HCT116 (cell line): ENCODE data around the gene AHR. TPM values are rescaled to one million over a fixed set of nuclear protein-coding genes. Genes with fewer than 3 reads are reported as not detected.

Experiments used
- ATAC-seq: fragments of 200-7000 bp; cut with Tn5 transposase; 2 replicates; pipeline ENCODE4 v1.9.1; 2020; ENCODE audit warnings: mild to moderate bottlenecking, moderate library complexity
- BruUV-seq: library from RNA; stranded (reverse); fragments of 400-500 nt; replicated peaks from 2 replicates; lab custom pipeline; 2021; lab: Mats Ljungman, UMichigan
- CTCF ChIA-PET: fragments of 300-600 bp; sonication (Branson Sonifier 250); formaldehyde crosslinking; loops from one replicate; lab custom pipeline; 2021; ENCODE audit warnings: antibody characterized with exemption; lab: Charles Lee
- POLR2A ChIA-PET: fragments of 300-600, 350-600 bp; sonication (Branson Sonifier 250); formaldehyde crosslinking; loops from one replicate; lab custom pipeline; 2021; ENCODE audit warnings: antibody characterized with exemption; lab: Charles Lee
- RAD21 ChIA-PET, 2 experiments: fragments of 300-600 bp; sonication (Branson Sonifier 250); formaldehyde crosslinking; loops; one replicate each; lab custom pipeline; 2023; ENCODE audit warnings: low total read pairs in 2 of 2; ENCODE audit not compliant: uncharacterized antibody in 2 of 2, unreplicated experiment in 2 of 2, low non-redundant PET in 1 of 2; lab: Charles Lee
- DNase-seq: peaks from one replicate; pipeline ENCODE4 v3.0.0-alpha.2; 2010; ENCODE audit warnings: low read depth, low spot score
- H2AFZ ChIP-seq: fragments of 200-600 bp; shearing (Covaris generic), sonication (generic); 2 replicates; pipeline ENCODE4 v1.6.1; 2017; ENCODE audit warnings: low read depth, mixed run types, mixed read lengths, antibody characterized with exemption, low read length; ENCODE audit not compliant: poor library complexity, severe bottlenecking
- H3K27ac ChIP-seq: 2 replicates; pipeline ENCODE4 v1.5.1; 2012; ENCODE audit warnings: low read depth, low read length
- H3K27me3 ChIP-seq: fragments of 200-600 bp; sonication (generic); 2 replicates; pipeline ENCODE4 v1.6.1; 2016; ENCODE audit warnings: mixed run types, low read length, mixed read lengths; ENCODE audit not compliant: insufficient read depth
- H3K36me3 ChIP-seq, 2 experiments: fragments of 200-500 bp in 1 of 2; fragments of 200-600 bp in 1 of 2; sonication (Bioruptor generic) in 1 of 2; sonication (generic) in 1 of 2; 2 replicates each; pipeline versions ENCODE4 v1.5.1 to v1.6.1; 2014 to 2016; ENCODE audit warnings: low read length in 2 of 2, inconsistent platforms in 1 of 2, mixed read lengths in 1 of 2, mixed run types in 1 of 2; ENCODE audit not compliant: insufficient read depth in 2 of 2, control insufficient read depth in 1 of 2
- H3K4me1 ChIP-seq, 2 experiments: fragments of 200-600 bp in 1 of 2; sonication (generic) in 1 of 2; 2 replicates each; pipeline versions ENCODE4 v1.5.1 to v1.6.1; 2012 to 2017; ENCODE audit warnings: low read length in 2 of 2, inconsistent platforms in 1 of 2, mild to moderate bottlenecking in 1 of 2, mixed read lengths in 1 of 2, mixed run types in 1 of 2, moderate library complexity in 1 of 2; ENCODE audit not compliant: insufficient read depth in 2 of 2, control insufficient read depth in 1 of 2
- H3K4me2 ChIP-seq: fragments of 200-600 bp; sonication (generic); 2 replicates; pipeline ENCODE4 v1.6.1; 2017; ENCODE audit warnings: mixed run types, low read length, mixed read lengths
- H3K4me3 ChIP-seq, 2 experiments: fragments of 200-600 bp in 1 of 2; sonication (generic) in 1 of 2; replicated peaks in 1 of 2; 2 replicates each; pipeline ENCODE4 v1.5.1; 2011 to 2016; ENCODE audit warnings: low read length in 2 of 2, control low read depth in 1 of 2, low read depth in 1 of 2, mild to moderate bottlenecking in 1 of 2, mixed read lengths in 1 of 2, mixed run types in 1 of 2
- H3K79me2 ChIP-seq: fragments of 200-600 bp; sonication (generic); 2 replicates; pipeline ENCODE4 v1.6.1; 2017; ENCODE audit warnings: mild to moderate bottlenecking, mixed run types, low read length, moderate library complexity, mixed read lengths; ENCODE audit not compliant: insufficient read depth
- H3K9ac ChIP-seq: fragments of 200-600 bp; sonication (generic); 2 replicates; pipeline ENCODE4 v1.6.1; 2016; ENCODE audit warnings: low read length, mixed read lengths
- H3K9me2 ChIP-seq: fragments of 200-600 bp; sonication (generic), shearing (Covaris generic); 2 replicates; pipeline ENCODE4 v1.6.1; 2017; ENCODE audit warnings: mixed run types, mild to moderate bottlenecking, moderate library complexity; ENCODE audit not compliant: insufficient read depth
- H3K9me3 ChIP-seq, 2 experiments: fragments of 200-500 bp in 1 of 2; fragments of 200-600 bp in 1 of 2; sonication (Bioruptor generic) in 1 of 2; sonication (generic) in 1 of 2; 2 replicates each; pipeline ENCODE4 v1.6.1; 2014 to 2017; ENCODE audit warnings: low read length in 2 of 2, mixed read lengths in 2 of 2, inconsistent platforms in 1 of 2, low read depth in 1 of 2, mild to moderate bottlenecking in 1 of 2, mixed run types in 1 of 2, moderate library complexity in 1 of 2; ENCODE audit not compliant: control insufficient read depth in 1 of 2, insufficient read depth in 1 of 2
- H4K20me1 ChIP-seq: fragments of 200-600 bp; sonication (generic), shearing (Covaris generic); 2 replicates; pipeline ENCODE4 v1.6.1; 2017; ENCODE audit warnings: mixed run types, mild to moderate bottlenecking, moderate library complexity; ENCODE audit not compliant: insufficient read depth
- CBX3 ChIP-seq: IDR thresholded peaks from 2 replicates; pipeline ENCODE4 v1.6.1; 2012; ENCODE audit warnings: low read depth
- EGR1 ChIP-seq: IDR thresholded peaks from 2 replicates; pipeline ENCODE4 v1.6.1; 2012; ENCODE audit warnings: low read depth
- EZH2 ChIP-seq: fragments of 200-600 bp; sonication (generic); IDR thresholded peaks from 2 replicates; pipeline ENCODE4 v1.6.1; 2017; ENCODE audit warnings: antibody characterized with exemption, mixed run types
- FOSL1 ChIP-seq: IDR thresholded peaks from 2 replicates; pipeline ENCODE4 v1.6.1; 2012; ENCODE audit warnings: low read depth
- POLR2A ChIP-seq: IDR thresholded peaks from 2 replicates; pipeline ENCODE4 v1.7.0; 2011; ENCODE audit warnings: borderline replicate concordance; ENCODE audit not compliant: insufficient read depth, insufficient read length; ENCODE audit errors: extremely low read depth
- RAD21 ChIP-seq: IDR thresholded peaks from 2 replicates; pipeline ENCODE4 v1.6.1; 2012; ENCODE audit warnings: low read depth, mild to moderate bottlenecking
- SIN3A ChIP-seq: IDR thresholded peaks from 2 replicates; pipeline ENCODE4 v1.6.1; 2012; ENCODE audit warnings: low read depth
- SP1 ChIP-seq: IDR thresholded peaks from 2 replicates; pipeline ENCODE4 v1.6.1; 2012; ENCODE audit warnings: low read depth
- SRF ChIP-seq: IDR thresholded peaks from 2 replicates; pipeline ENCODE4 v1.6.1; 2012; ENCODE audit warnings: low read depth
- TCF7L2 ChIP-seq: IDR thresholded peaks from 2 replicates; pipeline ENCODE4 v1.7.0; 2011; ENCODE audit warnings: borderline replicate concordance, inconsistent platforms; ENCODE audit not compliant: insufficient read depth, insufficient read length; ENCODE audit errors: extremely low read depth
- ZFX ChIP-seq: fragments of 450-650 bp; IDR thresholded peaks from 2 replicates; pipeline ENCODE4 v1.6.1; 2017
- ZNF274 ChIP-seq: fragments of 200-500 bp; sonication (Bioruptor generic); IDR thresholded peaks from 2 replicates; pipeline ENCODE4 v1.6.1; 2014; ENCODE audit warnings: mild to moderate bottlenecking, low read depth, low read length, inconsistent platforms
- intact Hi-C: fragments of 100-400 bp; cut with micrococcal nuclease; formaldehyde crosslinking; loops from 2 replicates; pipeline ENCODE4 v1.10.0; 2022
- total RNA-seq: library from RNA; stranded (reverse); gene quantifications from one replicate; pipeline ENCODE4 v1.2.1, GENCODE V29; 2021; ENCODE audit not compliant: unreplicated experiment
- TF ChIP-seq, protein P1 (sequence below): IDR thresholded peaks from 2 replicates; pipeline ENCODE4 v1.6.1; 2011; ENCODE audit warnings: mild to moderate bottlenecking, low read length, moderate library complexity; ENCODE audit not compliant: insufficient replicate concordance; ENCODE audit errors: extremely low read depth
- TF ChIP-seq, protein P2 (sequence below): IDR thresholded peaks from 2 replicates; pipeline ENCODE4 v1.6.1; 2012; ENCODE audit warnings: low read depth
- TF ChIP-seq, protein P3 (sequence below), 3 experiments: fragments of 200-600 bp in 1 of 3; sonication (generic) in 1 of 3; IDR thresholded peaks in 2 of 3; conservative IDR thresholded peaks in 1 of 3; 2 replicates each; pipeline ENCODE4 v1.5.1; 2012 to 2017; ENCODE audit warnings: low read depth in 2 of 3, low read length in 2 of 3, antibody characterized with exemption in 1 of 3, borderline replicate concordance in 1 of 3, control low read depth in 1 of 3, mild to moderate bottlenecking in 1 of 3, mixed read lengths in 1 of 3, mixed run types in 1 of 3, moderate library complexity in 1 of 3; ENCODE audit not compliant: insufficient read depth in 1 of 3
- TF ChIP-seq, protein P4 (sequence below): IDR thresholded peaks from 2 replicates; pipeline ENCODE4 v1.6.1; 2012

The AHR gene
- total RNA-seq, 1 experiment from 2014 or later = 29.7 TPM

DNA sequence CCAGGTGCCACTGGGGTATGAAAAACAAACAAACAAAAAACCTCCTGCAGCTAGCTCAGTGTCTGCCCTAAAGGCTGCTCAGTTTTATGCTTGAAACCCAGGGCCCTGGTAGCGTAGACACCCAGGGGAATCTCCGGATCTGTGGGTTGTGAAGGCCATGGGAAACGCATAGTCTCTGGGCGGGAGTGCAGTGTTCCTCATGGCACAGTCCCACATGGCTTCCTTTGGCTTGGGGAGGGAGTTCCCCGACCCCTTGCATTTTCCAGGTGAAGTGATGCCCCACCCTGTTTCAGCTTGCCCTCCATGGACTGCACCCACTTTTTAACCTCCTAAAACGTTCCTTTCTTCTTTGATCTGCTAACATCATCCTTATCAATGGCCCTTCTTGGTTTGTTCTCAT is 56.0 kb downstream of the AHR start (continued):
- TF ChIP-seq, protein P1, sequence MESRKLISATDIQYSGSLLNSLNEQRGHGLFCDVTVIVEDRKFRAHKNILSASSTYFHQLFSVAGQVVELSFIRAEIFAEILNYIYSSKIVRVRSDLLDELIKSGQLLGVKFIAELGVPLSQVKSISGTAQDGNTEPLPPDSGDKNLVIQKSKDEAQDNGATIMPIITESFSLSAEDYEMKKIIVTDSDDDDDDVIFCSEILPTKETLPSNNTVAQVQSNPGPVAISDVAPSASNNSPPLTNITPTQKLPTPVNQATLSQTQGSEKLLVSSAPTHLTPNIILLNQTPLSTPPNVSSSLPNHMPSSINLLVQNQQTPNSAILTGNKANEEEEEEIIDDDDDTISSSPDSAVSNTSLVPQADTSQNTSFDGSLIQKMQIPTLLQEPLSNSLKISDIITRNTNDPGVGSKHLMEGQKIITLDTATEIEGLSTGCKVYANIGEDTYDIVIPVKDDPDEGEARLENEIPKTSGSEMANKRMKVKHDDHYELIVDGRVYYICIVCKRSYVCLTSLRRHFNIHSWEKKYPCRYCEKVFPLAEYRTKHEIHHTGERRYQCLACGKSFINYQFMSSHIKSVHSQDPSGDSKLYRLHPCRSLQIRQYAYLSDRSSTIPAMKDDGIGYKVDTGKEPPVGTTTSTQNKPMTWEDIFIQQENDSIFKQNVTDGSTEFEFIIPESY = no peak
- TF ChIP-seq TCF7L2 = no peak
- TF ChIP-seq ZNF274 = no peak
- no peak for TF ChIP-seq SIN3A
- TF ChIP-seq POLR2A = no peak
- TF ChIP-seq CBX3 = no peak
- TF ChIP-seq RAD21 = no peak
- no peak for TF ChIP-seq EGR1
- TF ChIP-seq, protein P2, sequence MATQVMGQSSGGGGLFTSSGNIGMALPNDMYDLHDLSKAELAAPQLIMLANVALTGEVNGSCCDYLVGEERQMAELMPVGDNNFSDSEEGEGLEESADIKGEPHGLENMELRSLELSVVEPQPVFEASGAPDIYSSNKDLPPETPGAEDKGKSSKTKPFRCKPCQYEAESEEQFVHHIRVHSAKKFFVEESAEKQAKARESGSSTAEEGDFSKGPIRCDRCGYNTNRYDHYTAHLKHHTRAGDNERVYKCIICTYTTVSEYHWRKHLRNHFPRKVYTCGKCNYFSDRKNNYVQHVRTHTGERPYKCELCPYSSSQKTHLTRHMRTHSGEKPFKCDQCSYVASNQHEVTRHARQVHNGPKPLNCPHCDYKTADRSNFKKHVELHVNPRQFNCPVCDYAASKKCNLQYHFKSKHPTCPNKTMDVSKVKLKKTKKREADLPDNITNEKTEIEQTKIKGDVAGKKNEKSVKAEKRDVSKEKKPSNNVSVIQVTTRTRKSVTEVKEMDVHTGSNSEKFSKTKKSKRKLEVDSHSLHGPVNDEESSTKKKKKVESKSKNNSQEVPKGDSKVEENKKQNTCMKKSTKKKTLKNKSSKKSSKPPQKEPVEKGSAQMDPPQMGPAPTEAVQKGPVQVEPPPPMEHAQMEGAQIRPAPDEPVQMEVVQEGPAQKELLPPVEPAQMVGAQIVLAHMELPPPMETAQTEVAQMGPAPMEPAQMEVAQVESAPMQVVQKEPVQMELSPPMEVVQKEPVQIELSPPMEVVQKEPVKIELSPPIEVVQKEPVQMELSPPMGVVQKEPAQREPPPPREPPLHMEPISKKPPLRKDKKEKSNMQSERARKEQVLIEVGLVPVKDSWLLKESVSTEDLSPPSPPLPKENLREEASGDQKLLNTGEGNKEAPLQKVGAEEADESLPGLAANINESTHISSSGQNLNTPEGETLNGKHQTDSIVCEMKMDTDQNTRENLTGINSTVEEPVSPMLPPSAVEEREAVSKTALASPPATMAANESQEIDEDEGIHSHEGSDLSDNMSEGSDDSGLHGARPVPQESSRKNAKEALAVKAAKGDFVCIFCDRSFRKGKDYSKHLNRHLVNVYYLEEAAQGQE = no peak

DNA sequence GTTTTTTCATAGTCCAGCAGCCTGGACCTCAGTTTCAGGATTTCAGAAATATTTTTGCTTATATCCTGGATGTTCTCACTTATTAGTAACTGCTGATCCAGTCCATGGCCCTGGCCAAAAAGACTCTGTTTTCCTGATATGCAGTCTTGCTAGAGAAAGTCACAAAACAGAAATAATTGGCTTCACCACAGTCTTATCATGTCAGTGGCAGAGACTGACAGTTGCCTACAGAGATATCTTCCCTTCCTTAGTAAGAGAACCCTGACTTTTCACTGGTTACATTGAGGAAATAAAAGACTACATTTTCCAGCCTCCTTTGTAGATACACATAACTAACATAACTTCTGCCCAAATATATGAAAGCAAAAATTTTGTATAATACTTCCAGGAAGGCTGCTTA is 56.6 kb downstream of the AHR start:
- Histone ChIP-seq H3K9ac (no peak overlapping the region), H3K4me1 (no peaks in the 10 kb centered on the region), H3K4me3 (no peak overlapping the region), H3K27me3 (no peaks in the 10 kb centered on the region), H3K27ac (no peak overlapping the region), H3K9me2 (peaks cover 6% of the 10 kb centered on the region; the same call in 1 of the 2 replicates), H3K79me2 (no peaks in the 10 kb centered on the region), H3K9me3 (no peaks in the 10 kb centered on the region), H2AFZ (no peak overlapping the region), H3K4me2 (no peak overlapping the region), H4K20me1 (no peaks in the 10 kb centered on the region), H3K36me3 (no peaks in the 10 kb centered on the region)
- DNase-seq (no peak), ATAC-seq (no peak)
- ChIA-PET POLR2A (no interaction called here), CTCF (no interaction called here), RAD21 (no interaction called here)
- BruUV-seq = no TSS peak
- intact Hi-C loops = no loop called here
- TF ChIP-seq ZFX (no peak), FOSL1 (no peak), SRF (no peak), SP1 (no peak), ZNF274 (no peak), EZH2 (no peak)
- TF ChIP-seq, protein P2 = no peak
- TF ChIP-seq, protein P3, sequence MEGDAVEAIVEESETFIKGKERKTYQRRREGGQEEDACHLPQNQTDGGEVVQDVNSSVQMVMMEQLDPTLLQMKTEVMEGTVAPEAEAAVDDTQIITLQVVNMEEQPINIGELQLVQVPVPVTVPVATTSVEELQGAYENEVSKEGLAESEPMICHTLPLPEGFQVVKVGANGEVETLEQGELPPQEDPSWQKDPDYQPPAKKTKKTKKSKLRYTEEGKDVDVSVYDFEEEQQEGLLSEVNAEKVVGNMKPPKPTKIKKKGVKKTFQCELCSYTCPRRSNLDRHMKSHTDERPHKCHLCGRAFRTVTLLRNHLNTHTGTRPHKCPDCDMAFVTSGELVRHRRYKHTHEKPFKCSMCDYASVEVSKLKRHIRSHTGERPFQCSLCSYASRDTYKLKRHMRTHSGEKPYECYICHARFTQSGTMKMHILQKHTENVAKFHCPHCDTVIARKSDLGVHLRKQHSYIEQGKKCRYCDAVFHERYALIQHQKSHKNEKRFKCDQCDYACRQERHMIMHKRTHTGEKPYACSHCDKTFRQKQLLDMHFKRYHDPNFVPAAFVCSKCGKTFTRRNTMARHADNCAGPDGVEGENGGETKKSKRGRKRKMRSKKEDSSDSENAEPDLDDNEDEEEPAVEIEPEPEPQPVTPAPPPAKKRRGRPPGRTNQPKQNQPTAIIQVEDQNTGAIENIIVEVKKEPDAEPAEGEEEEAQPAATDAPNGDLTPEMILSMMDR (IDR thresholded peaks at IDR 0.05 in 2 of 3, conservative IDR thresholded peaks at IDR 0.05 in 1 of 3; ENCODE audit: borderline replicate concordance in 1 of 3, insufficient read depth in 1 of 3, low read depth in 2 of 3, low read length in 2 of 3) = no peak
- TF ChIP-seq, protein P4, sequence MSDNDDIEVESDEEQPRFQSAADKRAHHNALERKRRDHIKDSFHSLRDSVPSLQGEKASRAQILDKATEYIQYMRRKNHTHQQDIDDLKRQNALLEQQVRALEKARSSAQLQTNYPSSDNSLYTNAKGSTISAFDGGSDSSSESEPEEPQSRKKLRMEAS = no peak
